Fibroblast of skin of back (primary cell): Measurements from ENCODE around the gene ELMO1.

Source experiments
- DNase-seq: peaks from one replicate; pipeline ENCODE4 v3.0.0-alpha.2; 2013

ELMO1 gene

DNA sequence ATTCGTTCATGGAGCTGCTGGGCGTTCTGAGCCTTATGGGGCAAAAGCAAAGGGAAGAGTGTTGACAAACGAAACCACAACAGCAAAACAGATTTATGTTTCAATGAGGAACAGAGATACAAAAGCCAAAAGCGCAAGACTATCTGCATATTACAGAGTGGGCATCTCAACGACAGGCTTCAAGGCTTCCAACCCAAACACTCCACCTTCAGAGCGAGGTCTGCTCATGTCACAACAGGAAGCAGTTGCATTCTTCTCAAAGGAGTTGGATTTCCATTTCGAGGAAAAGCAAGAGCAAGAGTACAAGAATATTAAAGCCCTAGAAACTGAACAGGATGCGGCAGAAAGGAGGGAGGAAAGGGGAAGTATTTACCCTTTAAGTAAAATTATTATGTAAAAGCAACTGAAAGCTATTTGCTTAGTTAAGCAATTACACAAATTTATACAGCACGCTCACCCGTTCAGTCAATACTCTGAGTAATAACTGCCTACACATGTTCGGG lies 189.3 kb downstream of the ELMO1 start:
- no peak for DNase-seq

DNA sequence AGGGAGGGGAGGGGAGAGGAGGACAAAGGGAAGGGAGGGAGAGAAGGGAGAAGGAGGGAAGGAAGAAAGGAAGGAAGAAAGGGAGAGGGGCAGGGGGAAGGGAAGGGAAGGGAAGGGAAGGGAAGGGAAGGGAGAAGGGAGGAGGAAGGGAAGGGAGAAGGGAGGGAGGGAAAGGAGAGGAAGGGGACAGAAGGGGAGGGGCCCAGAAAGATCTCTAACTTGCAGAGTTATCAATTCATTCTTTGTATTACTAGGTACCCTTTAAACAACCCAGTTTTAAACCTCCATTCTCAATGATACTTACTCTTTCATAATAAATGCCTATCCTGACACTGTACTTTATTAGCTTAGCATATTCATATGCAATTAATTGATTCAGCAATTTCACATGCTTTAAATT lies 192.0 kb downstream of the ELMO1 start:
- DNase-seq: no peak

DNA sequence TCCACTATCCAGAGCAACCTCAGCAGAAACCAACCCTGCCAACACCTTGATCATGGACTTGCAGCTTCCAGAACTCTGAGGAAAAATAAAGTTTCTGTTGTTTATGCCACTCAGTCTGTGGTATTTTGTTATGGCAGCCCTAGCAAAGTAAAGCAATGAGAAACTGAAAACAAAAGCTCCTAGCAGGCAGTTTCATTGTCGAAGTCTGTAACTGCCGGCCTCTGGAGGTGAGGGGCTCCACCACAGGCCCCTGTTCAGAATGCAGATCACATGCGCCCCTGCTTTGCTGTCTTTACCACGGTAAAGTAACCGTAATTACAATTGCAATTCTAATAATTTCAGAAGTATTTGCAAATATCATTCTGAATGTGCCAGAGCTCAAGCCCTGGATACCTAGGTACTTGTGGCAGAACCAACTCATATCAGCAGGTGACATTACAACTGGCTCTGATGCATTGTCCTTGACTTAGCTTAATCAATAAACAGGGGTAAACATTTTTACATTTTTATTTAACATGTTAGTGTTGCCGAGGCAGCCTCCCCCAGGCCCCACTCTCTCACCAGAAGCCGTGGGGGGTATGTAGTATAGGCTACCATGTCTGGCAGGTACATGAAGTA lies 193.2 kb downstream of the ELMO1 start:
- DNase-seq: no peak

DNA sequence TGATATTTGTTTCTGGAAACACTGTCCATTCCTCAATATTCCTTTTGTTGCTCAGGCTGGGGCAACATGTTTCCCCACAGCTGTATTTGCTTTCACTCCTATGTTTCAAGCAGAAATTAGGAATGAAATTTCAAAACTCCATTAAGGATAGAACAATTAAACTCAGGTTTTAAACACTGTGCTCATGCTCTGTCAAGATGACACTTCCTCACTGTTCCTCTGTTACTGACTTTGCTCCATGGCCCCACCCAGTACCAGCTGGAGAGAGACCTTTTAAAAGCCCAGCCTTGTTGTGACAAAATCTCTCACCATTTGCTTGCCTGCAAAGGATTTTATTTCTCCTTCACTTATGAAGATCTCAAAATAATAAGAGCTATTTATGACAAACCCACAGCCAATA lies 197.4 kb downstream of the ELMO1 start:
- no peak for DNase-seq

DNA sequence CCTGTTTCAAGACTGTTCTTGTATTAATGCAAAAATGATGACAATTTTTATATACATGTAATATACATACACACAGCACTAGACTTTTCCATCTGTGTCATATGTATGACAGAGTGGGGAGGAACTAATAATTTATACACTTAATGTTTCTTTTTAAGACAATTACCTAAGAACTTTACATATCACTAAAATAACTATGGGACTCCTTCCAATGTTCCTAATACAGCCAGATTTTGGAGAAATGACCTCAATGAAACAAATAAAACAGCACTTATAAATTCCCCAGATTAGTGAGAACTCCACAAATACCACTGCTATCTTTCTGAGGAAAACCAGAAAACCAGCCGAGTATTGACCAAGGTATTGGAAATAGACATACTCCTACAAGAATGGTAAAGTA lies 199.4 kb downstream of the ELMO1 start:
- no peak for DNase-seq

DNA sequence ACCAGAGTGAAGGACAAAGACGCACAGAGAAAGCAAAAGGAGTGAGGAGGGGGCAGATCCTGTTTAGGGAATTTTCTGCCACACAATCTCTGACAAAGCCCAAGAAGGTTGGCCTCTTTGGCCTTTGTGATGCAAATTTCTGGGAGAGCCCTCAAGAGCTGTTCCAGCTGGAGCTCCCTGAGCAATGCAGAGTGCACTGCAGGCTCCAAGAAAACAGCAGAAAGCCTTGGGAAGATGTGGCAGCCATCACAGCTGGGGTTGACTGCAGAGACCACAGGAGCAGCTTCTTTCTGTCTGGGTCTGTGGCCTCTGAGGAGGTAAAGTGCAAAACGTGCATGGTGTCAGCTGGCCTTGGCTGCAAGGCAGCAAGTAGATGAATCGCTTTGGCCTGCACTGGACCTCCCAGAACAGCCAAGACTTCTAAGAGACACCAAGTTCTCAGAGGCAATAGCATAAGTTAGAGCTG lies 200.2 kb downstream of the ELMO1 start:
- DNase-seq: no peak

DNA sequence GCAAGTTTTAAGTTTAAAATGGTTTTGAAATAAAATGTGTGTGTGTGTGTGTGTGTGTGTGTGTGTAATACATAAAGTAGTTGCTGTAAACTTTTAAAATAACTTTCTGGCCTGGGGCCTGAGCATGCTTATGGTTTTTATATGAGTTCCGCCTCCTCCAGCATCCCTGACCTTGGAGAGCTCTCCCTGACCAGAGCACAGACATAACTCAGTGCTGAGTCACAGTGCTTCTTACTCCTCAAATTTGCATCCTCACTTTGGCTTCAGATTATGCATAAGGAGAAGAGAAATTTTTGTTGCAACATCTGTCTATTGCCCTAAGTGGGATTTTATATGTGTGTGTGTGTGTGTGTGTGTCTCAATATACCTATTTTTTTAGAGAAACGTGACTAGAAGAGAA lies 200.8 kb downstream of the ELMO1 start:
- DNase-seq: peak; percentile 28

DNA sequence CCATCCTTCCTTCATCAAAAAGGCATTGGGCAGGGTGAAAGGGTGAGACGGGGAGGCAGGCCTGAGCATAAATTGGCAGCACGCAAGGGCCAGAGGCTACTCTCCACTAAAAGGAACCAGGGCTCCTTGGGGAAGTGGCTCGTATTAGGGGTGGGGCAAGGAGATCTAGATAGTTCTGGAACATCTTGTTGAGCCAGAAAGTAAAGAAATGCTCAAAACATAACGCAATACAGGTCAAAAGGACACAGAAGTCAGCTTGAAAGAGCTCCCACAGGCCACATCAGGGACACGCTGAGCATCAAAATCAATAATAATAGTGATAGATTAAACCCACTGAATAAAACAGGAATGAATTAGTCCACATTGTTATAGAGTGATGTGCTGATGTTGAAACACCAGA lies 203.1 kb downstream of the ELMO1 start:
- DNase-seq: no peak

DNA sequence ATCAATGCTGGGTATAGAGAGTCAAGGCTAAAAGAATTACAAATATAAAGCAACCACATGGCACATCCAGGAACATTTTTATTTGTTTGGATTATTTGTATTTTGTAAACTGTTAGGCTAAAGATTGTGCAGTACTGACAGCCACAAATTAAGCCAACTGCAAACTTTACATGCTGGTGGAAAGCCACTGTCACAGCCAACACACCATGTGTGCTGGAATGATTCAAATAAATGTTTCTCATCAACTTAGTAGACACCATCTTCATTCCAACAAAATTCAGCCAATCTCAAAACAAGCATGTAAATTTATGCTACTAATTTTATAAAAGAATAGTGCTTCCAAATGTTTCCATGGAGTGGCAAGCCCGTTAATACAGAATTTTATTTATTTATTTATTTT lies 211.8 kb downstream of the ELMO1 start:
- DNase-seq: no peak

DNA sequence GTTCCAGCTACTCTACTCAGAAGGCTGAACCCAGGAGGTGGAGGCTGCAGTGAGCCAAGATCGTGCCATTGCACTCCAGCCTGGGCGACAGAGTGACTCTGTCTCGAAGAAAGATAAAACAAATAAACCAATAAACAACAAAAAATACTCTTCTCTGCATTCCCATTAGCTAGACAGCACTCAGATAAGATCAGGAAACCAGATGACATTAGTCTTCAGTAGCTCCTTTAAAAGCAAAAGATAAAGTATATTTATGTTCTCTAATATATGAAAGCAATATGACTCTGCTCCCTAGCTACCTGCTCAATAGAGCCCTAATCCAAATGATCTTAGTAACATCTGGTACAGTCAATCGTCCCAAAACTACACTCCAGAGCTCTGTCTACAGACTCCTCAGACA lies 212.9 kb downstream of the ELMO1 start:
- DNase-seq: no peak

DNA sequence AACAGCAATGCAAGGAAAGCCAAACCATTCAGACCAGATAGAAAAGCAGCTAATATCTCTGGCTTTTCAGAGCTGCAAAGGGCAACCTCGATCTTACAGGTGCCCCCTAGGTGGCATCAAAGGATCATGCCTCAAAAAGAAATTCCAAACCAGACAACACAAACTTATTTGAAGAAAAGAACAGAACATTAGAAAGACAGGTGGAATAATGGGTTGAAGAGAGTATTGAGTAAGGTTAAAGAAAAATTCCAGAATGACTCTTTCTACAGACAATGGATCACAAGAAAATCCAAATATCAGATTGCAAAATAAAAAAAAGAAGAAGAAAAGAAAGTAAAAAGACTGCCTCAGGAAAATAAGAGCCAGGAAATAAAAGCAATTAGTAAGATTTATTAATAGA lies 213.7 kb downstream of the ELMO1 start:
- no peak for DNase-seq

DNA sequence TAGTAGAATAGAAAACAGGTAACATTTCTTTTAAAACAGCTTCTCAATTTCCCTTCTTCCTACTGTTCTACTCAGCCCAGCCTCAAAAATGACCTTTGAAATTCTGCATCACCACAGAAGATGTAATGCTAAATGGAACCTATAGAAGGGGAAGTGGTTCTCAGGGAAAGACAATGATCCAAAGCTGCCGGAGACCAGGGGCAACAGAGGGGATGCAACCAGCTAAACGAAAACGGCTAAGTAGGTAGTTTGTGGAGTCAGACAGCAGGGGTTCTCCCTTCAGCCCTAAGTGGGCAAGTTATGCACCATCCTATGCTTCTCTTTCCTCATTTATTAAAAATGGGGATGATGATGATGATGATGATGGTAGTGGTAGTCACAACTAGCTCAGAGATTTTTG lies 214.3 kb downstream of the ELMO1 start:
- no peak for DNase-seq

DNA sequence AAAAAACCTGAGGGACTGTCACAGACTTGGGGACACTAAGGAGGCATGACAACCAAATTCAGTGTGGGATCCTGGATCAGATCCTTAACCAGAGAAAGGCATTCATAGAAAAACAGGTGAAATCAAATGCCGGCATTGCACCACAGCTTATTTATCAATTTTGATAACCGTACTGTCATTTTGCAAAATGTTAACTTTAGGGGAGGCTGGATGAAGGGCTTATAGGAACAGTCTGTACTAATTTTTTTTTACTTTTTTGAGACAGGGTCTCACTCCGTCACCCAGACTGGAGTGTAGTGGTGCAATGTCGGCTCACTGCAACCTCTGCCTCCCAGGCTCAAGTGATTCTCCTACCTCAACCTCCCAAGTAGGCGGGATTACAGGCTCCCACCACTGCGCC lies 217.1 kb downstream of the ELMO1 start:
- DNase-seq: no peak

DNA sequence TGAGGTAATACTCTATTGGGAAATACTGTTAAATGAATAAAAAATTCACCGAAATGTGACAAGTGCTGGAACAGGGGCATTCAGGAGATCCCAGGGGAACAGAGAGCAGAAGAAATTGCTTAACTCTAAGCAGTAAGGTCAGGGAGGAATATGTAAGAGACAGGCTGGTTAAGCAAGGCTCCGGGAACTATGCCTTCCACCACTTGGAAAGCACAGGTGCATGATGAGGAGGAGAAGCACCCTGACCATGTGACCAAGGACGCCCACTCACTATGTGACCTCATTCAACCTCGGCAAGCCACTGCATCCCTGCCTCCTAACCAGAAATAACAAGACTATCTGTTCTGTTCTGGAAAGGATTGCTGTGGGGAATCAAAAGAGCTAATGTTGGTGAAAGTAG lies 218.4 kb downstream of the ELMO1 start:
- DNase-seq: no peak

DNA sequence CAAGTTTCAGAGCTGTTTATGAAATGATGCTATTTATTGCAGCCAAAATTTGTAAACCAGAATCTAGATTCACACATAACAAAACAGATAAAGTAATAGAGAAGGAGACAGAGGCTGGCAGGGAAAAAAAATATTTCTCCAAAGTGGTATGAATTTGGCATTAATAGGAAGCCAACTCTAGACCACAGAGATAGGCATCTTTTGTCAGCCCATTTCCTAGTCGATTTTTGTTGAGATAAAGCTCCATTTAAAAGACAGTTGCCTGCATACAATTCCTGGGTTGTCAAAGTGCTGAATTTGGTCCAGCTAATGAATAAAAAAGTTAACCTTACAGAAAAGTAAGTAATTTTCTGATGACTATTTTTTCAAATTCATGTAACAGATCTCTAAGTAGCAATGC lies 219.3 kb downstream of the ELMO1 start:
- DNase-seq: no peak

DNA sequence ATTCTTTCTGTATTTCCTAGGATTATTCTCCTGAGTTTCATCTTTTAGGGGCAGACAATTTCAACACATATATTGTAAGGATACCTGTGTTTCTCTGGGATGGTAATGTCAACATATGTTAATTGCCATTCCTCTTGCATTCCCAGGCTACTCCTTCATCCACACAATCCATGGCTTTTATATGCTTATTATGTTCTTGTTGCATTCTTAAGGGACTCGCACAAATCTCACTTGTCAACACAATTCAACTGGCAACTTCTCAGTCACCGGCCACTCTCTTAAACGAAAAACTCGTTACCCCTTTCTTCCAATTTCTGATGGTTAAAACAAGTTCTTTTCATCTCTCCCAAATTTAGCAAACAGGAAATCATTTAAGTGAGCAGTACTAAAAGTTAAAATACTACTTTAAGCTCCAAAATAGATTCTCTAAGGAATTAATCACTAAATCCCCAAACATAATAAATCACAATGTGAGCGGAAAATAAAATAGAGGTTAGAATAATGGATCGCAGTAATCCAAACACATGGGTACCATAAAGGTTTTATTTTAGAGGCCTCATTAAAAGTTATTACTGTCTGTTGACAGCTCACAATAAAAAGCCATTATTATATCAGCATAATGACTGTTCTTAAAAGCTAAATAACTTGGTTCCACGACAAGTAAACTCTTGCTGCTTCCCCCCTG lies 223.2 kb downstream of the ELMO1 start:
- no peak for DNase-seq

DNA sequence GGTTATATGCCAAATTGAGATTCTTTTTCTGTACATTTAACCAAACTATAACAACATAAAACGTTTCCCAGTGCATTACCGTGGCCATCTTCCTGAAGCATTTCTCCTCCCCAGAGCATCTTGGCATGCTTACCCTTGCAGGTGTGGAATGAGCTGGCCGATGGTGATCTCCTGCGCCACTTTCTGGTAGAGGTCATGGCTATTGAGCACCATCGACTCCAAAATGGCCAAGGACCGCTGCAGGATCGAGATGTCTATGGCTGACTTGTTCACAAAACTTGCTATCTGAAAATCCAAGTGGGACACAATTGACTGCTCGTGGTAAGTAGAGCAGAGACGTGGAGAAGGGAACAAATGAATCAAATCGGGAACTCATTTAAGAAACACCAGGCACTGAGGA lies 223.9 kb downstream of the ELMO1 start:
- no peak for DNase-seq

DNA sequence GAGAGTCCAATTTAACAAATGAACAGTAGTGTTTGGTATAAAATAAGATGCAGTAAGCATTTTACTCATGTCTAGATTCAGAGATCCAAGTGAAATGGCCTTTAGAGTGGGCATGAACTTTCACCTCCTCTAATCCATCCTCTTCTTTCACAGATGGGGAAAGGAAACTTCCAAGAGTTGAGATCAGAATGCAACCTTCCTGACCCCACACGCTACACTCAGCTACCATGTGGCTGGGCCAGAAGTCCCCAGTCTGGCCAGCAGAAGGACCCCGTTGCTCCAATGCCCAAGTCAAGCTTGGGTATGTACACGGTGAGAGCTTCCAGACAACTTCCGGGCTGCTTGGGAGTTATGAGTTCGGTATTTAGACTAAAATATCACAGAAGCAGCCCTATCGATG lies 228.0 kb downstream of the ELMO1 start:
- DNase-seq: no peak

DNA sequence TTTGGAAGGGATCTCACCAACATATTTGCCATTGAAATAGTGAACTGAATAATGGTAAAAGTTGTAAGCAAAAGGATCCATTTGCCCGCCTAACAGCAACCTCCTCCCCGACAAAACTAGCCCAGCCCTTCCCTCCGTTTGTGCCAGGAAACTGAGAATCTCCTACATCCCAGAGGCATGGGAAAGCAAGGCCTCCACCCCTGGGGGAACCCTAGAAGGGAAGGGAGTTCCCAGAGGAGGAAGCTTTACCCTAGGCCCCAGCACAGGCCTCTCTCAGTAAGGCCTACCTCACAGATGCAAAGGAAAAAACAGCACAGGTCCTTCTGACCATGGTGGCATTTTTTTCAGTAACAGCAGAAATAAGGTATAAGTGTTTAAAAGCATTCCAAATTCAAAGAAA lies 229.7 kb downstream of the ELMO1 start:
- no peak for DNase-seq

DNA sequence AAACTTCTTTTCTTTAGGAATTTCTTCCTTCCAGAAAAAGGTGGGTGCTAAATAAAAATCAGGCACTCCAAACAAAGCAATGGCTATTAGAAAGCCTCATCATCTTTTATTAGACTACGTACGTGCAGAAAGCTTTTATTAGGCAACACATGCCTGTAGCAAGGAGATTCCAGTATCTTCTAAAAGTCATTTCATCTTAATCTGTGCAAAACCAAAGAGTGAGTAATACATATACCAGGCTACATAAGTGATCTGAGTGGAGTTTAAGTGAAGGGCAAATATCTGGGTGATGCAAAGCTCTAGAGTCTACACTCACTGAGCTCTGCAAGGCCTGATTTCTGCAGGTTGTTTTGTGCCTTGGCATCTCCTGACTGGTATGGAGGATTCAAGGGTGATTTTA lies 231.7 kb downstream of the ELMO1 start:
- DNase-seq: no peak

DNA sequence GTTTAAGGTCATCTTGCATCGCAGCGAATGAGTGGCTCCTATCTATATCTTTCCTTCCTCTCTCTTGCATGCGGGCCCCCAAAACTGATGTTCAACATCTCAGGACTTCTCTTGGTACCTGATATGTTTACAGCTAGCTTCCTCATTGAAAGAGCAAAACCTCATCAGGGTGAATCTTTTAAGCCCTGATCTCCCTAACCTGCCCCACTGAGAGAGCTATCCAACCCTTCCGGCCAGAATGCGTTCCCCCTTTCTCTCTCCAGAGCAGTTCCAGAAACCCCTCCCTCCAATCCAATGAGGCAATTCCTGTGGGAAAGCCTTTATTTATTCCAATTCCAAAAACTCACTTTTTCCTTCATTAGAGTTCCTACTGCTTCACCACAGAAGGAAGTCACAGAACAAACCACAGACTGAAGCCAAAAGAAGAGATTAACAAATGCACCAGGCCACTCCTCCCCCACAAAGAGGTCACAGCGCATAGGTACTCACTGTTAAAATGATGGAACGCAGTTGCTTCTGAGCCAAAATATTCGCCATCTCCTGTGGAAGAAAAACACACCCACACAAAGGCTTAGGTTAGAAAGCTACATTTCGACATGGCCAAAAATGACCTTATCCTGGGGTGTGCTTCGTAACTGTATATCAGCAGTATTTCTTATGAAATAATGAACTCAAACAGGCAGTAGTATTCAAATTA lies 232.4 kb downstream of the ELMO1 start:
- DNase-seq: no peak

DNA sequence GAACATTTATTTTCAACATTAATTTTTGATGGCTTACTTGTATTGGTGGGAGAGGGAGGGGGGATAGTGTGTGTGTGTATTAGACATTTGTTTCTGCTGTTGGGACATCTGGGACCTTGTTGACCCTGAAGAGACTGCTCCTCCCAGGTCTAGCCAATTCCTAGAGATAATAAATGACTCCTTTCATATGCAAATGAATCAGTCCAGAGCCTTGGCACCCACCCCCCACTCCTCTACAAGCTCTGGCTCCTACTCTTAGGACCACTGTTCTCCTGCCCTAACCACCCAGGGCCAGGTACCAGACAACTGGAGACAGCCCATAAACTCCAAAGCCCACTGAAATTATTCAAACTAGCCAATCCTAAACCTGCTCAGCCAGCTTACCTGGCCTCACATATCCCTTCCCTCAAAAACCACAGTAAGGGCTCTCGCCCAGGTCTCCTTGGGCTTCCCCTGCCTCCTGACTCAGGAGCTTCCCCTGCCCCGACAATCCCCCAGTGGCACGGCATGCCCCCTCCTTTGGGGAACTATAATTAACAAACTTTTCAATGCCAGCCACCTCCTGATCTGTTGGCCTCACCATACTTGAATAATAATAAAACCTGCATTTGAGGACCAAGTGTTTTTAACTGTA lies 233.3 kb downstream of the ELMO1 start:
- DNase-seq: no peak

DNA sequence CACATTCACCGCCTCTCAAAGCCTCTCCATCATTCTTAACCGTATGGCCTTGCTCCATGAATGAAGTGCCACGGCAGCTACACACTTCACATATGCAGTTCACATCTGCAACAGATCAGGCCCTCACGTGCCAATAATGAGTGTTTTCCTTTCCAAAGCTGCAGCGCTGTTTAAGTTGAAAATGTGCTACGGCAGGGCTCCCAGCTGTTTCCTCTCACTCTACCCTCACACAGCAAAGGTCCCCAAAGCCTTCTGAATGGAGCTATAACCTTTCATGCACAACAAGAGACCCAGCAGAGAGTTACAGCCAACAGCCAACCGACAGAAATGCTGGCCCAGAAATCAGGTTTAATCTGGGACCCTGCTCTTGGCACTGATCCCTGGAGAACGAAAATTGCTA lies 236.1 kb downstream of the ELMO1 start:
- no peak for DNase-seq

DNA sequence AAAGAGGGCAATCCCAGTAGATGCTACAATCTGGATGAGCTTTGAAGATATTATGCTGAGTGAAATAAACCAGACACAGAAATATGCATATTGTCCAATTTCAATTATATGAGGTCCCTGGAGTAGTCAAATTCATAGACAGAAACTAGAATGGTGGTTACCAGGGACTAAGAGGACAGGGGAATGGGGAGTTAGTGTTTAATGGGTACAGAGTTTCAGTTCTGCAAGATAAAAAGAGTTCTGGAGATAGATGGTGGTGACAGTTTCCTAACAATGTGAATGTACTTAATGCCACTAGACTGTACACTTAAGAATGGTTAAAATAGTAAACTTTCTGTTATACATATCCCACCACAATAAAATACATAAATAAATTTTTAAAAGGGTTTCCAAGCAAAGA lies 236.6 kb downstream of the ELMO1 start:
- DNase-seq: no peak
